ENCODE results near the gene ALKBH5. TPM values are rescaled to one million over a fixed set of nuclear protein-coding genes. Genes with fewer than 3 reads are reported as not detected.

ALKBH5 gene
- total RNA-seq, 2 donors from 2014 or later = 177 to 193 TPM

DNA sequence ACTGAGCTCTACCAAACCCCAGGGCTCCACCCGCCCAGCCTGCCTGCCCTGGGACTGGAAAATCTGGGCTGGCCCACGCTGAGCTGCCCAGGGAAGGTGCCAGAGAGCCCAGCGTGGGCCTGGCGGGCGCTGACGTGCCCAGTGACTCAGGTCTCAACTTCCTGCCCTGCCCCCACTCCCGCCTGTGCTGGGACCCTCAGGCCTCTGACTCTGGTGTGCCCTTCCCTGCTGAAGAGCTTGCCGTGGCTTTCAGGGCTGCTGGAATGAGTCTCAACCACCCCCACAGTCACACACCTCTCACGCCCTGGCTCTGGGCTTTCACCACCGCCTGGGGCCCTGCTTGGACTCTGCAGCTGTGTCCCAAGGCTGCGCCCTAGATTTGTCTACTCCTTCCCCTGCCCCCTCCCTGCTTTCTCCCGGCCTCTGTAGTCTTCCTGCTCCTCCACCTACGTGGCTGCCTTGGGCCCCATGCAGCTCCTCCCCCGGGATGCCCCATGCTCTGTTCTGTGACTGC lies 52.2 kb downstream of the ALKBH5 start:
- Histone ChIP-seq H3K9me3 (no peaks in the 10 kb centered on the region), H3K4me3 (no peak overlapping the region), H3K27me3 (no peaks in the 10 kb centered on the region), H3K27ac (no peak overlapping the region), H3K4me1 (peaks cover 0 to 22% of the 10 kb centered on the region in 2 donors), H3K36me3 (peaks cover 10% of the 10 kb centered on the region)
- TF ChIP-seq, protein P1, sequence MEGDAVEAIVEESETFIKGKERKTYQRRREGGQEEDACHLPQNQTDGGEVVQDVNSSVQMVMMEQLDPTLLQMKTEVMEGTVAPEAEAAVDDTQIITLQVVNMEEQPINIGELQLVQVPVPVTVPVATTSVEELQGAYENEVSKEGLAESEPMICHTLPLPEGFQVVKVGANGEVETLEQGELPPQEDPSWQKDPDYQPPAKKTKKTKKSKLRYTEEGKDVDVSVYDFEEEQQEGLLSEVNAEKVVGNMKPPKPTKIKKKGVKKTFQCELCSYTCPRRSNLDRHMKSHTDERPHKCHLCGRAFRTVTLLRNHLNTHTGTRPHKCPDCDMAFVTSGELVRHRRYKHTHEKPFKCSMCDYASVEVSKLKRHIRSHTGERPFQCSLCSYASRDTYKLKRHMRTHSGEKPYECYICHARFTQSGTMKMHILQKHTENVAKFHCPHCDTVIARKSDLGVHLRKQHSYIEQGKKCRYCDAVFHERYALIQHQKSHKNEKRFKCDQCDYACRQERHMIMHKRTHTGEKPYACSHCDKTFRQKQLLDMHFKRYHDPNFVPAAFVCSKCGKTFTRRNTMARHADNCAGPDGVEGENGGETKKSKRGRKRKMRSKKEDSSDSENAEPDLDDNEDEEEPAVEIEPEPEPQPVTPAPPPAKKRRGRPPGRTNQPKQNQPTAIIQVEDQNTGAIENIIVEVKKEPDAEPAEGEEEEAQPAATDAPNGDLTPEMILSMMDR (IDR thresholded peaks at IDR 0.05) = no peak
- no peak for DNase-seq (ENCODE audit: low spot score)

DNA sequence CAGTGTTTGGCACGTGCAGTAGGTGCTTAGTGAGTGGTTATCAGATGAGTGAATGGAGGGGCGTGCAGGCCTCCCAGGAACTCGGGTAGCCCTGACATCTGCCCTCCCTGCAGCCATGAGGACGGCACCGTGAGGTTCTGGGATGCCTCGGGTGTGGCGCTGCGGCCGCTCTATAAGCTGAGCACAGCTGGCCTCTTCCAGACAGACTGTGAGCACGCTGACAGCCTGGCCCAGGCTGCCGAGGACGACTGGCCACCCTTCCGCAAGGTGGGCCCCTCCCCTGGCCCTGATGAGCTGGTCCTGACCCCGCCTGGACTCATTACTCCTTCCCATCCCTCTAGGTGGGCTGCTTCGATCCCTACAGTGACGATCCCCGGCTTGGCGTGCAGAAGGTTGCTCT lies 52.9 kb downstream of the ALKBH5 start:
- peaks cover 10% of the 10 kb centered on the region for H3K36me3 ChIP-seq
- TF ChIP-seq, protein P1 (IDR thresholded peaks at IDR 0.05) = no peak
- DNase-seq (ENCODE audit: low spot score) = no peak

DNA sequence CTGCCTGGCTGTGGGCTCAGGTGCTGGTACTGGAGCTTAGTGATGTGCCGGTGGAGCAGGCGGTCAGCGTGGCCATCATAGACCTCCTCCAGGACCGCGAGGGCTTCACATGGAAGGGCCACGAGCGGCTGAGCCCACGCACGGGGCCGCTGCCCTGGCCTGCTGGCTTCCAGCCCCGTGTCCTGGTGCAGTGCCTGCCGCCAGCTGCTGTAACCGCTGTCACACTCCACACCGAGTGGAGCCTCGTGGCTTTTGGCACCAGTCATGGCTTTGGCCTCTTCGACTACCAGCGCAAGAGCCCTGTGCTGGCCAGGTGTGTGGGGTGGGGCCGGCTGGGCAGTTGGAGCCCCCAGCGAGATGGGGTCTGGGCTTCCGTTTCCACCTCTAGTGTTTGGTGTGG lies 53.8 kb downstream of the ALKBH5 start:
- Histone ChIP-seq H3K4me1 (peaks cover 0 to 22% of the 10 kb centered on the region in 2 donors), H3K36me3 (peaks cover 10% of the 10 kb centered on the region), H3K9me3 (no peaks in the 10 kb centered on the region), H3K4me3 (no peak overlapping the region), H3K27me3 (no peaks in the 10 kb centered on the region), H3K27ac (no peak overlapping the region)
- no peak for DNase-seq (ENCODE audit: low spot score)
- TF ChIP-seq, protein P1 (IDR thresholded peaks at IDR 0.05) = no peak

More for the DNA sequence above, 52.9 kb downstream of the ALKBH5 start:
- H3K4me3 ChIP-seq = no peak overlapping the region
- H3K27me3 ChIP-seq = no peaks in the 10 kb centered on the region
- no peaks in the 10 kb centered on the region for H3K9me3 ChIP-seq
- H3K27ac ChIP-seq = no peak overlapping the region
- peaks cover 0 to 22% of the 10 kb centered on the region in 2 donors for H3K4me1 ChIP-seq

DNA sequence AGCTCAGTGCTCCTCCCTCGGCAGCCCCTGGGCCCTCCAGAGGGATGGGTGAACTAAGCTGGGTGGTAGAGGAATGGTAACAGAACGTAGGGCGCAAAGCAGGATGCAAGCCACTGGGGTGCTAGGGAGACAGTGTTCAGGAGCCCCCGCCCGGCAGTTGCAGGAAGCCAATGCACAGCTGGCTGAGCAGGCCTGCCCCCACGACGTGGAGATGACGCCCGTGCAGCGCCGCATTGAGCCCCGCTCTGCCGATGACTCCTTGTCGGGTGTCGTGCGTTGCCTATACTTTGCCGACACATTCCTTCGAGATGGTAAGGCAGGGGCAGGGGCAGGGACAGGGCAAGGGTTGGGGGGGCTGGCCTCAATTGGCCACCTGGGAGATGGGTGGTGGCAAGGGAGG lies 54.7 kb downstream of the ALKBH5 start:
- Histone ChIP-seq H3K9me3 (no peaks in the 10 kb centered on the region), H3K27ac (no peak overlapping the region), H3K36me3 (peaks cover 10% of the 10 kb centered on the region), H3K4me1 (peaks cover 0 to 22% of the 10 kb centered on the region in 2 donors), H3K4me3 (no peak overlapping the region), H3K27me3 (no peaks in the 10 kb centered on the region)
- DNase-seq (ENCODE audit: low spot score) = no peak
- TF ChIP-seq, protein P1 (IDR thresholded peaks at IDR 0.05) = no peak

DNA sequence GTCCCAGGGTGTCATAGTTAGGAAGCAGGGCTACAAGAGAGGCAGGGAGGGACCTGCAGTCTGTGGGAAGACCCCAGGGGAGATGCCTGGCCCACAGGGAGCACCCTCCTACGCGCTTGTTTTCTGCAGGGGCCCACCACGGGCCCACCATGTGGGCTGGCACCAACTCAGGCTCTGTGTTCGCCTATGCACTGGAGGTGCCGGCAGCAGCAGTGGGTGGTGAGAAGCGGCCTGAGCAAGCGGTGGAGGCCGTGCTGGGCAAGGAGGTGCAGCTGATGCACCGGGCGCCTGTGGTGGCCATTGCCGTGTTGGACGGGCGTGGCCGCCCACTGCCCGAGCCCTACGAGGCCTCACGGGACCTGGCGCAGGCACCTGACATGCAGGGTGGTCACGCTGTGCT lies 56.8 kb downstream of the ALKBH5 start:
- DNase-seq (ENCODE audit: low spot score) = no peak
- H3K9me3 ChIP-seq = no peaks in the 10 kb centered on the region
- H3K27ac ChIP-seq = no peak overlapping the region
- H3K27me3 ChIP-seq = no peaks in the 10 kb centered on the region
- no peak overlapping the region for H3K4me3 ChIP-seq
- TF ChIP-seq, protein P1 (IDR thresholded peaks at IDR 0.05) = no peak
- peaks cover 0 to 20% of the 10 kb centered on the region in 2 donors for H3K4me1 ChIP-seq
- peaks cover 15% of the 10 kb centered on the region for H3K36me3 ChIP-seq
